D721Med (cell line): ENCODE results near the gene TSPAN31.

Experiments used
- DNase-seq: peaks from one replicate; pipeline ENCODE4 v3.0.0; 2011; ENCODE audit warnings: low spot score; ENCODE audit not compliant: insufficient read length
- FAIRE-seq: peaks from 2 replicates; lab custom pipeline; 2011; peaks lifted over from hg19 to GRCh38; lab: Jason Lieb, UNC
- TF ChIP-seq, protein P1 (sequence below): IDR thresholded peaks from 2 replicates; pipeline ENCODE4 v1.5.1; 2012; ENCODE audit warnings: mild to moderate bottlenecking, control low read depth; ENCODE audit not compliant: insufficient read depth; ENCODE audit errors: missing control alignments

Gene TSPAN31

DNA sequence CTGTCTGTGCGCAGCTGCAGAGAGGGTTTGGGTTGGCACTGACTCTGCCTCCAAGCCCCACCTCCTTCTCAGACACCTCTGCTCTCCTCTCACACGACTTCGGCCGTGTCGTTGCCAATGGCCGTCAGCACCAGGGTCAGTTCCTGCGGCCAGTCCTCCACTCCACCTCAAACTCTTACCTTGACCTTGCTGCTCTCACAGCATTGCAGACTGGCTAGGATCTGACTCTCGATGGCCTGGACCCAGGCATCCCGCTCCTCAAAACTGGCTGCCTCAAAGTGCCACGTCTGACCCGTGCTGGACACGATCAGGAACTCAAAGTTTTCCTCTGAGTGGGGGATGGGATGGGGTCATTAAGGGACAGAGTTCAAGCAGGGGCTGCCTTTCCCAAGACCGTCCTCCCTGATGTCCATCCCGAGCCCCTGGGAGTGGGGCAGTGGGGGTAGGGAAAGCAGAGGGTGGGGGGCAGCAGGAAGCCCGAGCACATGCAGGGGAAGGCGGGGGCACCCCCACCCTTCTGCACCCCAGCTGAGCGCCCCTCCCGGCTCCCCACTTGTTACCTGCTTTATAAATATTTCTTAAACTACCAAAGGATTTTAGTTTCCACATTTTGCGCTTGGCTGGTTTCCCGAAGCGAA, 17.0 kb upstream of the TSPAN31 start:
- FAIRE-seq (no peak), DNase-seq (no peak)
- TF ChIP-seq, protein P1, sequence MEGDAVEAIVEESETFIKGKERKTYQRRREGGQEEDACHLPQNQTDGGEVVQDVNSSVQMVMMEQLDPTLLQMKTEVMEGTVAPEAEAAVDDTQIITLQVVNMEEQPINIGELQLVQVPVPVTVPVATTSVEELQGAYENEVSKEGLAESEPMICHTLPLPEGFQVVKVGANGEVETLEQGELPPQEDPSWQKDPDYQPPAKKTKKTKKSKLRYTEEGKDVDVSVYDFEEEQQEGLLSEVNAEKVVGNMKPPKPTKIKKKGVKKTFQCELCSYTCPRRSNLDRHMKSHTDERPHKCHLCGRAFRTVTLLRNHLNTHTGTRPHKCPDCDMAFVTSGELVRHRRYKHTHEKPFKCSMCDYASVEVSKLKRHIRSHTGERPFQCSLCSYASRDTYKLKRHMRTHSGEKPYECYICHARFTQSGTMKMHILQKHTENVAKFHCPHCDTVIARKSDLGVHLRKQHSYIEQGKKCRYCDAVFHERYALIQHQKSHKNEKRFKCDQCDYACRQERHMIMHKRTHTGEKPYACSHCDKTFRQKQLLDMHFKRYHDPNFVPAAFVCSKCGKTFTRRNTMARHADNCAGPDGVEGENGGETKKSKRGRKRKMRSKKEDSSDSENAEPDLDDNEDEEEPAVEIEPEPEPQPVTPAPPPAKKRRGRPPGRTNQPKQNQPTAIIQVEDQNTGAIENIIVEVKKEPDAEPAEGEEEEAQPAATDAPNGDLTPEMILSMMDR = no peak

DNA sequence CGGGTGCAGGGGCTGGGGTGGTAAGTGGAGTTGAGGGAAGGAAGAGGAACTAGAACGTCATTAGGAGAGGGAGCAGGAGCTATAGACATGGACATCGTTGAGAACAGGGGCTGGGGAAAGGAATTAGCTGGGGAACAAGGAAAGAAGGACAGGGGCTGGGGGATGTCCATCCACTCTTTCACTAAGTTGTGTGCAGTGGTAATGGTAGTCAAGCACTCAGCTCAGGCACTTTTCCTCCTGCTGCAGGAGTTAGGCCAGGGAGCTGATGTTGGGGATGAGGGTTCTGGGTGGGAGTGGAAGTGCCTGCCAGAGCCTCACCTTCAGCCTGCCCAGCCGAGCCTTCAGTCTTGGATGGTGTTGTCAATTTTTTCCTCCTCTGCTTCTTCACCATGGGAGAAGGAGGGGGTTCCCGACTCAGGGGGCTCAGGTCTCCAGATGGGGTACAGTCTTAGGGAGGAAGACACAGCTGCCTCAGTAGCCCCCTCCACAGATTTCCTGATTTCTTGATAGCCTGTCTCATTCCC, 15.5 kb upstream of the TSPAN31 start:
- TF ChIP-seq, protein P1 = no peak
- FAIRE-seq (no peak), DNase-seq (no peak)

DNA sequence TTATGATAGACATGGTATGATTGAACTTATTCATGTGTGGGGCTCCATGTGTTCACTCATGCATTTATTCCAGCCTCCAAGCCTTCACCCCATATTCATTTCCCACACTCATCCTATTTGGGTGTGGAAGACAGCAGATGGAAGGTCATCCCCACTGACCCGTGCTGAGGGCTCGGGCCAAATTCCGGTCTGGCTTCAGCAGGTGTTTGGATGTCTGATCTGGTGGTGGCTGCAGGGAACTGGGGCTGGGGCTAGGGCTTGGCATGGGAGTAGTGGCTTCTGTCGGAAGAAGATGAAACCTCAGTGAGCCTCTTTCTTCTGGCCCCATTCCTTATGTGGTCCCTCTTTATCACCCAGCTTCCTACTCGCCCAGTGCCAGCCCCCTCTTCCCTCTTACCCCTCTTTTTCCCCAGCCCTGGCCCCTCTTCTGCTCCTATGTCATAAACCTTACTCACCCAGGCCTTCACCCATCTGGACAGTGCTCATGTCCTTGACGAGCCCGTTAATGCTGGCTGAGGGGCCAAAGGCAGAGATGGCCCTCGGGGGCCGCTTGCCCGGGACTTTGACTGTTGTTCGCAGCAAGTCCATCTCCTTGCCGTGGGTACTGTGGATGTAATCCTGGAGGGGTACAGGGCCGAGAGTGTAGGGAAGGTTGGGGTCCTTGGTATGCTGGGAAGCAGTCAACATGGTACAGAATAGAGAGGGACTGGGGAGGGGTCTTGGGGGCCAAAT, 14.3 kb upstream of the TSPAN31 start:
- FAIRE-seq (no peak), DNase-seq (no peak)
- TF ChIP-seq, protein P1 = no peak

DNA sequence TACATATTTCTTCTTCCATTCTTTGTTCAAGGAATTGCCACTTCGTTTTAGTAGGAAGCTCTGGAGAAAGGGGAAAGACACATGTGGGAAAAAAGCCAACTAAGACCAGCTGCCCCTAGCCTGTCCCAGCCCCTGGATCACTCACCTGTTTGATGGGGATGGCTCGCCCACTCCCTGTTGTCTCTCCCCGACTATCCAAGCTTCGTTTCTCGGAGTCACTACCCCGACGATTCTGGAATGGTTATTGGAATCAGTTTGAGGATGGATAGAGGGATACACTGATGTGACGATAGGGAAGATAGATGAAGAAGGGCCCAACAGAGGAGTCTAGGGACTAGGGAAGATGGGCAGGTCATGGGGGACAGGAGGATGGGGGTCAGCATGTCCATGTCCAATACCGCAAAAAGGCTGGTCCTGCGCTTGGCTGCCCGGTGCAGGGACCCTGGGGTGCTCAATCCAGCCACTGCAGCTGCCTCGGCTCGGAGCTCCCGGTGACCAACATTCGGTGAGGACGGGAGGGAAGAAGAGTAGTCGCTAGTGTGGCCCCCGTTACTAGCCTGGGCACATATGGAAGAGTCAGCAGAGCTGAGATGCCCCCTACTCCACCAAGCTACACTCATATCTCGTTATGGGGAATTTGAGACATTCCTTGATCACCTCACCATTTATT, 13.3 kb upstream of the TSPAN31 start:
- TF ChIP-seq, protein P1 = no peak
- DNase-seq = no peak
- no peak for FAIRE-seq

DNA sequence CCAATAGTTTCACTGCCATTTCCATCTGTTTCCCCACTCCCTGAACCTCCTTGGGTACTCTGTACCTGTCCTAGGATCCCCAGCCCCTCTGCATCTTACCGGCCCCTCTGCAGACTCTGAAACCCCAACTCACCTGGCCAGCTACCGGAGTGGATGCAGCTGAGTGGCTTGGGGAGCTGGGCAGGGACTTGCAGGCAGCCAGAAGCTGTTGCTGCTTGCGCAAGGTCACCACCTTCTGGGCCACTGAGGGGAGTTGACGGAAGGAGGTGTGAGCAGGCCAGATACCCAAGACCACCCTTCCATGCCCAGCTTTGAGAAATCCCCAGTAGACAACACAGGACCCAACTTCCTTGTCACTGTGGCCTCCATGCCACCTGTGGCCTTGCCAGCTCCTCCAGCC, 12.6 kb upstream of the TSPAN31 start:
- TF ChIP-seq, protein P1 = no peak
- no peak for DNase-seq
- FAIRE-seq = no peak

DNA sequence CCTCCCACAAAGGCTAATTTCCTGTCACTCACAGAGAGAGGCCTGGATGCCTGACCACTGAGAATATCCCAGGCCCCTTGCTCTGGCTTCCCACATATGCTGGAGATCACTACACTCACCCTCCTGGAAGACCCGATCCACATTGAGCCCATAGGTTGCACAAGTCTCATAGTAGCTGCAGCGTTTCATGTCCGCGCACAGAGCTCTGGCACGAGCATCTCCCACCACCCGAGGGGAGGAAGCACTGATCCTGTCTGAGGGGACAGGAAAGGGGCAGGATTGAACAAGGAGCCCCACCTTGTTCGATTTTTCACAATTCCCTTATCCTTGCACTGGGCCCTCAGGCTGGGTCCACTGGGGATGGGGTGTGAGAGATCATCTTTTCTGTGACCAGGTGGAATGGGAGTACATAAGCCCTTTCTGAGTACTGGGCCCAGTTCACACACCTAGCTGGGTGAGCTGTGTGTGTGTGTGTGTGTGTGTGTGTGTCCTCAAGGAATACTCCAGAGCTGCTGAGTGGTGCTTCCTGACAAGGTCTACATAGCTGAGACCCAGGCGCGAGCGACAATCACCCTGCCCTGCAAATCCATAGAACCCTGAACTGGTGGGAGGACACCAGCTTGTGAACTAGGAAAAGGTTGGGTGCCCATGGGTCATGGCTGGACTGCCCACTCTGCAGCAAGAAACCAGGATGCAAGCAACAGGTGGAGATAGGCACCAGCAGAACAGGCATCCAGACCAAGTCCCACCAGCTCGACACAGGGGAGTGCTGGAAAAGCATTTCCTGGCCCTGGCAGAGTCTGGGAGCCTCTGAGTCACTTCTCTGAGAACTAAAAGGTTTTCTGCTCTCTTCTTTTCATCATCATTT, 11.9 kb upstream of the TSPAN31 start:
- FAIRE-seq (no peak), DNase-seq (no peak)
- TF ChIP-seq, protein P1 = no peak
